K562 (cell line): ENCODE measurements around the gene EID2. TPM values are rescaled to one million over a fixed set of nuclear protein-coding genes. Genes with fewer than 3 reads are reported as not detected.

Experiments used
- ATAC-seq: fragments of 200-7000 bp; cut with Tn5 transposase; 3 replicates; pipeline ENCODE4 v1.9.1; 2020; ENCODE audit warnings: moderate library complexity
- BruUV-seq: library from RNA; stranded (reverse); fragments of 400-500 nt; replicated peaks from 2 replicates; lab custom pipeline; 2021; lab: Mats Ljungman, UMichigan
- CTCF ChIA-PET: fragments of 300-600 bp; formaldehyde crosslinking; extraction: SDS; loops from one replicate; lab custom pipeline; 2021; ENCODE audit warnings: low intra/inter-chr PET ratio; lab: Yijun Ruan, JAX
- POLR2A ChIA-PET: fragments of 300-600, 350-650 bp; sonication (Branson Sonifier 250); formaldehyde crosslinking; extraction: SDS; loops from one replicate; lab custom pipeline; 2021; ENCODE audit warnings: antibody characterized with exemption, inconsistent platforms; lab: Yijun Ruan, JAX
- DNase-seq, 4 experiments: peaks; one replicate each; pipeline versions ENCODE4 v3.0.0 to v3.0.0-alpha.2; 2011 to 2018; ENCODE audit warnings: low spot score in 3 of 4, mixed read lengths in 3 of 4; ENCODE audit errors: extremely low read depth in 1 of 4
- FAIRE-seq: peaks from 2 replicates; lab custom pipeline; 2011; peaks lifted over from hg19 to GRCh38; lab: Jason Lieb, UNC
- H2AFZ ChIP-seq: 2 replicates; pipeline ENCODE4 v1.6.0; 2011; ENCODE audit warnings: low read depth, low read length, control low read depth, inconsistent platforms
- H3K27ac ChIP-seq: fragments of 200-600 bp; 3 replicates; pipeline ENCODE4 v1.8.0; 2011; ENCODE audit warnings: low read depth, mild to moderate bottlenecking, control low read depth, inconsistent platforms, low read length, moderate library complexity, mixed read lengths; ENCODE audit errors: extremely low read depth
- H3K27me3 ChIP-seq, 2 experiments: fragments of 300-600 bp in 1 of 2; 2 replicates in 1 of 2; 3 replicates in 1 of 2; pipeline versions ENCODE4 v1.6.0 to v1.8.0; 2011; ENCODE audit warnings: inconsistent platforms in 2 of 2, low read length in 2 of 2, mild to moderate bottlenecking in 1 of 2, mixed read lengths in 1 of 2, moderate library complexity in 1 of 2; ENCODE audit not compliant: control insufficient read depth in 2 of 2, insufficient read depth in 2 of 2
- H3K36me3 ChIP-seq: fragments of 300-600 bp; 3 replicates; pipeline ENCODE4 v1.8.0; 2011; ENCODE audit warnings: mild to moderate bottlenecking, low read length, inconsistent platforms; ENCODE audit not compliant: control insufficient read depth, insufficient read depth
- H3K4me1 ChIP-seq, 2 experiments: fragments of 200-600 bp in 1 of 2; replicated peaks in 1 of 2; 2 replicates in 1 of 2; 3 replicates in 1 of 2; pipeline versions ENCODE4 v1.5.1 to v1.8.0; 2011; ENCODE audit warnings: inconsistent platforms in 2 of 2, low read length in 2 of 2, mild to moderate bottlenecking in 1 of 2, mixed read lengths in 1 of 2, moderate library complexity in 1 of 2; ENCODE audit not compliant: control insufficient read depth in 2 of 2, insufficient read depth in 2 of 2
- H3K4me2 ChIP-seq: 2 replicates; pipeline ENCODE4 v1.6.1; 2011; ENCODE audit warnings: low read length, control low read depth, inconsistent platforms, mixed read lengths; ENCODE audit not compliant: insufficient read depth
- H3K4me3 ChIP-seq: fragments of 200-600 bp; sonication (generic), shearing (Covaris generic); 2 replicates; pipeline ENCODE4 v1.5.1; 2016; ENCODE audit warnings: control low read depth, inconsistent platforms
- H3K79me2 ChIP-seq: fragments of 200-600 bp; 3 replicates; pipeline ENCODE4 v1.8.0; 2011; ENCODE audit warnings: low read length, inconsistent platforms; ENCODE audit not compliant: control insufficient read depth, insufficient read depth
- H3K9ac ChIP-seq, 2 experiments: 2 replicates each; pipeline versions ENCODE4 v1.6.0 to v1.6.1; 2011; ENCODE audit warnings: low read depth in 2 of 2, low read length in 2 of 2, control low read depth in 1 of 2, inconsistent platforms in 1 of 2, mild to moderate bottlenecking in 1 of 2, mixed read lengths in 1 of 2; ENCODE audit not compliant: insufficient read depth in 1 of 2
- H3K9me1 ChIP-seq: one replicate; pipeline ENCODE4 v1.6.0; 2011; ENCODE audit warnings: inconsistent platforms, mild to moderate bottlenecking, low read length, moderate library complexity; ENCODE audit not compliant: control insufficient read depth, insufficient read depth
- H3K9me3 ChIP-seq: replicated peaks from 2 replicates; pipeline ENCODE4 v1.5.1; 2011; ENCODE audit warnings: low read depth, low read length, inconsistent platforms; ENCODE audit not compliant: control insufficient read depth, insufficient read depth
- H4K20me1 ChIP-seq: replicated peaks from 2 replicates; pipeline ENCODE4 v1.6.1; 2011; ENCODE audit warnings: low read length, inconsistent platforms, mixed read lengths; ENCODE audit not compliant: control insufficient read depth, insufficient read depth
- BCLAF1 ChIP-seq, 2 experiments: fragments of 450-650 bp in 1 of 2; IDR thresholded peaks; 2 replicates each; pipeline ENCODE4 v1.6.1; 2011 to 2017; ENCODE audit warnings: low read depth in 2 of 2, antibody characterized with exemption in 1 of 2, borderline replicate concordance in 1 of 2, low read length in 1 of 2, mild to moderate bottlenecking in 1 of 2, mixed read lengths in 1 of 2; ENCODE audit not compliant: control insufficient read depth in 1 of 2
- BCOR ChIP-seq: fragments of 450-650 bp; IDR thresholded peaks from 2 replicates; pipeline ENCODE4 v1.6.1; 2016
- ELF2 ChIP-seq: fragments of 250-450 bp; sonication (Bioruptor Pico); IDR thresholded peaks from 2 replicates; pipeline ENCODE4 v1.5.0; 2021; ENCODE audit warnings: mild to moderate bottlenecking
- GABPA ChIP-seq: fragments of 200-800 bp; sonication (Bioruptor generic); conservative IDR thresholded peaks from 2 replicates; pipeline ENCODE4 v1.6.1; 2016; ENCODE audit warnings: low read depth, missing genetic modification characterization, missing compliant biosample characterization
- HBP1 ChIP-seq: fragments of 450-650 bp; formaldehyde crosslinking; IDR thresholded peaks from 2 replicates; pipeline ENCODE4 v1.4.0; 2022; ENCODE audit warnings: missing genetic modification characterization
- HDAC3 ChIP-seq: fragments of 450-650 bp; IDR thresholded peaks from 2 replicates; pipeline ENCODE4 v1.6.1; 2018; ENCODE audit warnings: borderline replicate concordance, mild to moderate bottlenecking, moderate library complexity; ENCODE audit not compliant: partially characterized antibody
- KAT2B ChIP-seq: IDR thresholded peaks from one replicate; pipeline ENCODE4 v1.6.1; 2012; ENCODE audit warnings: low read depth, mild to moderate bottlenecking, control low read depth, inconsistent platforms, low read length, moderate library complexity
- NELFE ChIP-seq: IDR thresholded peaks from 2 replicates; pipeline ENCODE4 v1.6.1; 2011; ENCODE audit warnings: mild to moderate bottlenecking; ENCODE audit not compliant: insufficient read depth, insufficient read length
- PATZ1 ChIP-seq: fragments of 250-450 bp; sonication (Bioruptor Pico); IDR thresholded peaks from 2 replicates; pipeline ENCODE4 v1.5.0; 2020; ENCODE audit warnings: mild to moderate bottlenecking, borderline replicate concordance
- SIX5 ChIP-seq, 2 experiments: IDR thresholded peaks; 2 replicates each; pipeline ENCODE4 v1.6.1; 2011; ENCODE audit warnings: low read length in 2 of 2, borderline replicate concordance in 1 of 2, low read depth in 1 of 2, mild to moderate bottlenecking in 1 of 2, moderate library complexity in 1 of 2; ENCODE audit not compliant: insufficient read depth in 1 of 2
- ZNF584 ChIP-seq: fragments of 200-800 bp; sonication (Bioruptor generic); IDR thresholded peaks from 2 replicates; pipeline ENCODE4 v1.6.1; 2016; ENCODE audit warnings: low read depth, mild to moderate bottlenecking, missing genetic modification characterization, missing compliant biosample characterization
- ZSCAN32 ChIP-seq: fragments of 450-650 bp; formaldehyde crosslinking; IDR thresholded peaks from 2 replicates; pipeline ENCODE4 v1.4.0; 2020; ENCODE audit warnings: mild to moderate bottlenecking, moderate library complexity
- WGBS: fragments of 100-300 bp; shearing (Covaris generic); methylation state at CpG from one replicate; pipeline ENCODE4 v1.1.6; 2016; ENCODE audit warnings: low coverage, mixed read lengths; ENCODE audit not compliant: insufficient coverage; ENCODE audit errors: missing lambda C conversion rate; 5-methylcytosine and 5-hydroxymethylcytosine counted together
- in situ Hi-C: fragments of 300-500 bp; cut with MboI; formaldehyde crosslinking; loops from 4 replicates; pipeline ENCODE4 v1.15.0; 2018; ENCODE audit warnings: inconsistent platforms, mixed read lengths
- intact Hi-C: fragments of 100-400 bp; cut with micrococcal nuclease; formaldehyde crosslinking; loops from 2 replicates; pipeline ENCODE4 v1.14.2; 2022
- polyA plus RNA-seq, 8 experiments: library from polyadenylated mRNA; depleted of rRNA in 4 of 8; stranded (reverse) in 5 of 8; unstranded in 3 of 8; fragments of >200 nt; fragmentation: Nextera tagmentation in 2 of 8; fragmentation: Illumina TruSeq in 1 of 8; extraction: Ambion mirVana in 2 of 8; extraction: Trizol in 1 of 8; gene quantifications; 2 replicates each; pipeline versions ENCODE4 v1.2.1 to v1.2.3, GENCODE V29; 2011 to 2014; ENCODE audit warnings: inconsistent platforms in 1 of 8, missing spikeins in 1 of 8
- total RNA-seq, 7 experiments: library from RNA; depleted of rRNA in 6 of 7; stranded (reverse); fragments of >200 nt in 6 of 7; fragmentation: Illumina TruSeq in 2 of 7; extraction: Trizol in 2 of 7; gene quantifications; 2 replicates each; pipeline versions ENCODE4 v1.2.1 to v1.2.3, GENCODE V29; 2011 to 2021; ENCODE audit warnings: low replicate concordance in 1 of 7

The EID2 gene
- total and polyA plus RNA-seq, 9 of the 15 experiments (the other 6 are each of a cell fraction or from before 2014, with no cell fraction given), result 2.5 to 18.5 (median 11.3) TPM

- H3K4me3 ChIP-seq, result no peak overlapping the region
- POLR2A ChIA-PET, result no interaction called here
- DNase-seq (no peak), FAIRE-seq (no peak), ATAC-seq (no peak)
- H3K27me3 ChIP-seq, result peaks cover 11 to 16% of the 10 kb centered on the region in 2 experiments; a peak in 3 of 5 replicates
- WGBS, result 3% methylated on average over 3 of the region's 3 CpGs
- H2AFZ ChIP-seq, result no peak overlapping the region
- H3K9me1 ChIP-seq, result no peaks in the 10 kb centered on the region
- no peak overlapping the region for H3K4me2 ChIP-seq
- H3K36me3 ChIP-seq, result no peaks in the 10 kb centered on the region
- intact Hi-C loops (no loop called here), in situ Hi-C loops (no loop called here)
- CTCF ChIA-PET, result no interaction called here
- no peak overlapping the region for H3K27ac ChIP-seq
- H3K9ac ChIP-seq, result no peak overlapping the region
- peaks cover 12% of the 10 kb centered on the region for H3K79me2 ChIP-seq
- no peaks in the 10 kb centered on the region for H4K20me1 ChIP-seq
- peaks cover 6 to 8% of the 10 kb centered on the region in 2 experiments; a peak in 3 of 5 replicates for H3K4me1 ChIP-seq
- no peaks in the 10 kb centered on the region for H3K9me3 ChIP-seq
- BruUV-seq, result no TSS peak
- TF ChIP-seq GABPA, result no peak
- TF ChIP-seq NELFE, result no peak
- TF ChIP-seq KAT2B, result no peak
- no peak for TF ChIP-seq ELF2 (CRISPR knock-in tag)
- no peak for TF ChIP-seq SIX5 (IDR thresholded peaks at IDR 0.05; ENCODE audit: borderline replicate concordance in 1 of 2, insufficient read depth in 1 of 2, low read depth in 1 of 2, low read length in 2 of 2)
- TF ChIP-seq PATZ1, result no peak
- no peak for TF ChIP-seq ZSCAN32 (CRISPR knock-in tag)
- TF ChIP-seq BCOR, result no peak
- TF ChIP-seq ZNF584 (CRISPR knock-in tag), result no peak
- no peak for TF ChIP-seq HBP1 (CRISPR knock-in tag)
- no peak for TF ChIP-seq HDAC3
- no peak for TF ChIP-seq BCLAF1 (IDR thresholded peaks at IDR 0.05; ENCODE audit: borderline replicate concordance in 1 of 2, control insufficient read depth in 1 of 2, low read depth in 2 of 2, low read length in 1 of 2)
- TF ChIP-seq, all 486 proteins: peak for 0
Observed at GRCh38 chr19:39543477-39543857, 3.5 kb upstream of the EID2 start.
